HepG2 (cell line): Measurements from ENCODE around the gene SLC28A1. TPM values are rescaled to one million over a fixed set of nuclear protein-coding genes. Genes with fewer than 3 reads are reported as not detected.

Experiments used
- ATAC-seq: fragments of 200-7000 bp; cut with Tn5 transposase; 3 replicates; pipeline ENCODE4 v1.9.1; 2020; ENCODE audit warnings: mild to moderate bottlenecking, moderate library complexity
- BruUV-seq: library from RNA; stranded (reverse); fragments of 400-500 nt; replicated peaks from 2 replicates; lab custom pipeline; 2021; lab: Mats Ljungman, UMichigan
- CTCF ChIA-PET: fragments of 300-600 bp; formaldehyde crosslinking; extraction: SDS; loops from one replicate; lab custom pipeline; 2021; ENCODE audit warnings: low total read pairs, inconsistent platforms, low intra/inter-chr PET ratio; lab: Yijun Ruan, JAX
- POLR2A ChIA-PET: fragments of 350-600 bp; sonication (Branson Sonifier 250); formaldehyde crosslinking; loops from one replicate; lab custom pipeline; 2020; ENCODE audit warnings: antibody characterized with exemption, inconsistent platforms; lab: Yijun Ruan, JAX
- DNase-seq: peaks from one replicate; pipeline ENCODE4 v3.0.0-alpha.2; 2015; ENCODE audit warnings: low spot score
- FAIRE-seq: peaks from 3 replicates; lab custom pipeline; 2011; peaks lifted over from hg19 to GRCh38; lab: Jason Lieb, UNC
- H2AFZ ChIP-seq: one replicate; pipeline ENCODE4 v1.6.1; 2011; ENCODE audit warnings: low read length, inconsistent platforms
- H3K27ac ChIP-seq: fragments of 300-600 bp; 3 replicates; pipeline ENCODE4 v1.8.0; 2011; ENCODE audit warnings: mixed run types, mild to moderate bottlenecking, mixed read lengths, low read length, inconsistent platforms; ENCODE audit not compliant: insufficient read depth; ENCODE audit errors: extremely low read length
- H3K27me3 ChIP-seq, 2 experiments: fragments of 200-600 bp in 1 of 2; 2 replicates in 1 of 2; 3 replicates in 1 of 2; pipeline versions ENCODE4 v1.6.0 to v1.8.0; 2011; ENCODE audit warnings: low read length in 2 of 2, mild to moderate bottlenecking in 2 of 2, moderate library complexity in 2 of 2, inconsistent platforms in 1 of 2; ENCODE audit not compliant: insufficient read depth in 2 of 2, control insufficient read depth in 1 of 2
- H3K36me3 ChIP-seq, 2 experiments: fragments of 200-600 bp in 1 of 2; replicated peaks in 1 of 2; 2 replicates in 1 of 2; 3 replicates in 1 of 2; pipeline versions ENCODE4 v1.5.1 to v1.8.0; 2011; ENCODE audit warnings: low read length in 2 of 2, inconsistent platforms in 1 of 2; ENCODE audit not compliant: insufficient read depth in 2 of 2, control insufficient read depth in 1 of 2
- H3K4me1 ChIP-seq: 2 replicates; pipeline ENCODE4 v1.5.1; 2012; ENCODE audit warnings: low read length, inconsistent platforms; ENCODE audit not compliant: insufficient read depth
- H3K4me2 ChIP-seq: 2 replicates; pipeline ENCODE4 v1.6.0; 2011; ENCODE audit warnings: low read depth, low read length, inconsistent platforms
- H3K4me3 ChIP-seq, 3 experiments: fragments of 200-600 bp in 1 of 3; sonication (generic), shearing (Covaris generic) in 1 of 3; replicated peaks in 1 of 3; 2 replicates each; pipeline ENCODE4 v1.5.1; 2011 to 2016; ENCODE audit warnings: low read length in 3 of 3, inconsistent platforms in 2 of 3, low read depth in 2 of 3, mild to moderate bottlenecking in 2 of 3, control low read depth in 1 of 3, mixed read lengths in 1 of 3; ENCODE audit not compliant: insufficient read depth in 1 of 3
- H3K79me2 ChIP-seq: one replicate; pipeline ENCODE4 v1.6.1; 2011; ENCODE audit warnings: low read length, inconsistent platforms; ENCODE audit not compliant: insufficient read depth
- H3K9ac ChIP-seq: 2 replicates; pipeline ENCODE4 v1.6.0; 2011; ENCODE audit warnings: mild to moderate bottlenecking, low read depth, low read length, inconsistent platforms; ENCODE audit not compliant: insufficient read depth
- H3K9me3 ChIP-seq: 2 replicates; pipeline ENCODE4 v1.5.1; 2012; ENCODE audit warnings: mild to moderate bottlenecking, low read length
- H4K20me1 ChIP-seq: 2 replicates; pipeline ENCODE4 v1.6.0; 2011; ENCODE audit warnings: inconsistent platforms, mild to moderate bottlenecking, low read length, moderate library complexity; ENCODE audit not compliant: insufficient read depth
- BORCS8-MEF2B ChIP-seq: sonication (generic); formaldehyde crosslinking; IDR thresholded peaks from 2 replicates; pipeline ENCODE4 v1.8.0; 2022; ENCODE audit warnings: mild to moderate bottlenecking, missing genetic modification reagents
- DPF2 ChIP-seq: sonication (generic); formaldehyde crosslinking; IDR thresholded peaks from 2 replicates; pipeline ENCODE4 v1.4.0; 2020; ENCODE audit warnings: mild to moderate bottlenecking, low read depth, missing genetic modification reagents, borderline replicate concordance
- KDM4B ChIP-seq: sonication (generic); formaldehyde crosslinking; IDR thresholded peaks from 2 replicates; pipeline ENCODE4 v1.4.0; 2020; ENCODE audit warnings: missing genetic modification reagents
- YY1 ChIP-seq: IDR thresholded peaks from 2 replicates; pipeline ENCODE4 v1.6.1; 2011; ENCODE audit warnings: low read length, low read depth, moderate library complexity, mild to moderate bottlenecking; ENCODE audit not compliant: insufficient read depth, insufficient replicate concordance
- ZNF12 ChIP-seq: sonication (generic); formaldehyde crosslinking; IDR thresholded peaks from 2 replicates; pipeline ENCODE4 v1.5.0; 2020; ENCODE audit warnings: missing genetic modification reagents
- WGBS: methylation state at CpG from one replicate; pipeline ENCODE4 v1.1.6; 2017; ENCODE audit warnings: low lambda C conversion rate; 5-methylcytosine and 5-hydroxymethylcytosine counted together
- in situ Hi-C: cut with HindIII; loops from 2 replicates; pipeline ENCODE4 v1.10.0; 2017; ENCODE audit warnings: low pct_unique_long_range_greater_than_20kb; ENCODE audit not compliant: extremely low pct_ligation_motif_present
- intact Hi-C: fragments of 100-400 bp; cut with micrococcal nuclease; formaldehyde crosslinking; loops from one replicate; pipeline ENCODE4 v1.10.0; 2022; ENCODE audit not compliant: unreplicated experiment
- polyA plus RNA-seq, 8 experiments: library from polyadenylated mRNA; depleted of rRNA in 3 of 8; stranded (reverse) in 7 of 8; unstranded in 1 of 8; fragments of >200 nt; fragmentation: Illumina TruSeq in 4 of 8; extraction: Trizol in 4 of 8; gene quantifications; 2 replicates each; pipeline versions ENCODE4 v1.2.1 to v1.2.3, GENCODE V29; 2011 to 2016; ENCODE audit warnings: low read depth in 4 of 8, missing spikeins in 1 of 8, mixed read lengths in 1 of 8; ENCODE audit not compliant: insufficient read depth in 1 of 8
- total RNA-seq, 5 experiments: library from RNA; depleted of rRNA; stranded (reverse); fragments of >200 nt; fragmentation: Illumina TruSeq; extraction: Trizol; gene quantifications; 2 replicates each; pipeline ENCODE4 v1.2.3, GENCODE V29; 2016; ENCODE audit warnings: low read depth in 1 of 5
- TF ChIP-seq, protein P1 (sequence below): fragments of 450-650 bp; IDR thresholded peaks from 2 replicates; pipeline ENCODE4 v1.6.1; 2016
- TF ChIP-seq, protein P2 (sequence below): sonication (generic); formaldehyde crosslinking; IDR thresholded peaks from 2 replicates; pipeline ENCODE4 v1.4.0; 2020; ENCODE audit warnings: mild to moderate bottlenecking, missing genetic modification reagents

The SLC28A1 gene
- total and polyA plus RNA-seq, 2 of the 13 experiments (the other 11 are each of a cell fraction or from before 2014, with no cell fraction given), result 0.31 to 5.8 TPM

GRCh38 chr15:84951736-84952135 lies 67.3 kb downstream of the SLC28A1 start:
- H3K27me3 ChIP-seq, result peaks cover 0 to 5% of the 10 kb centered on the region in 2 experiments; a peak in 1 of 5 replicates
- H3K27ac ChIP-seq, result no peak overlapping the region
- no peaks in the 10 kb centered on the region for H3K36me3 ChIP-seq
- H4K20me1 ChIP-seq, result no peaks in the 10 kb centered on the region
- ATAC-seq (no peak), FAIRE-seq (no peak), DNase-seq (no peak)
- no peak overlapping the region for H2AFZ ChIP-seq
- no TSS peak for BruUV-seq
- H3K9me3 ChIP-seq, result no peaks in the 10 kb centered on the region
- intact Hi-C loops, result no loop called here
- no peak overlapping the region for H3K9ac ChIP-seq
- ChIA-PET POLR2A (no interaction called here), CTCF (no interaction called here)
- TF ChIP-seq, protein P1, sequence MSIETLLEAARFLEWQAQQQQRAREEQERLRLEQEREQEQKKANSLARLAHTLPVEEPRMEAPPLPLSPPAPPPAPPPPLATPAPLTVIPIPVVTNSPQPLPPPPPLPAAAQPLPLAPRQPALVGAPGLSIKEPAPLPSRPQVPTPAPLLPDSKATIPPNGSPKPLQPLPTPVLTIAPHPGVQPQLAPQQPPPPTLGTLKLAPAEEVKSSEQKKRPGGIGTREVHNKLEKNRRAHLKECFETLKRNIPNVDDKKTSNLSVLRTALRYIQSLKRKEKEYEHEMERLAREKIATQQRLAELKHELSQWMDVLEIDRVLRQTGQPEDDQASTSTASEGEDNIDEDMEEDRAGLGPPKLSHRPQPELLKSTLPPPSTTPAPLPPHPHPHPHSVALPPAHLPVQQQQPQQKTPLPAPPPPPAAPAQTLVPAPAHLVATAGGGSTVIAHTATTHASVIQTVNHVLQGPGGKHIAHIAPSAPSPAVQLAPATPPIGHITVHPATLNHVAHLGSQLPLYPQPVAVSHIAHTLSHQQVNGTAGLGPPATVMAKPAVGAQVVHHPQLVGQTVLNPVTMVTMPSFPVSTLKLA, result no peak
- TF ChIP-seq BORCS8-MEF2B (CRISPR knock-in tag) (no peak), YY1 (no peak), DPF2 (CRISPR knock-in tag) (no peak), ZNF12 (CRISPR knock-in tag) (no peak), KDM4B (CRISPR knock-in tag) (no peak)
- TF ChIP-seq, protein P2, sequence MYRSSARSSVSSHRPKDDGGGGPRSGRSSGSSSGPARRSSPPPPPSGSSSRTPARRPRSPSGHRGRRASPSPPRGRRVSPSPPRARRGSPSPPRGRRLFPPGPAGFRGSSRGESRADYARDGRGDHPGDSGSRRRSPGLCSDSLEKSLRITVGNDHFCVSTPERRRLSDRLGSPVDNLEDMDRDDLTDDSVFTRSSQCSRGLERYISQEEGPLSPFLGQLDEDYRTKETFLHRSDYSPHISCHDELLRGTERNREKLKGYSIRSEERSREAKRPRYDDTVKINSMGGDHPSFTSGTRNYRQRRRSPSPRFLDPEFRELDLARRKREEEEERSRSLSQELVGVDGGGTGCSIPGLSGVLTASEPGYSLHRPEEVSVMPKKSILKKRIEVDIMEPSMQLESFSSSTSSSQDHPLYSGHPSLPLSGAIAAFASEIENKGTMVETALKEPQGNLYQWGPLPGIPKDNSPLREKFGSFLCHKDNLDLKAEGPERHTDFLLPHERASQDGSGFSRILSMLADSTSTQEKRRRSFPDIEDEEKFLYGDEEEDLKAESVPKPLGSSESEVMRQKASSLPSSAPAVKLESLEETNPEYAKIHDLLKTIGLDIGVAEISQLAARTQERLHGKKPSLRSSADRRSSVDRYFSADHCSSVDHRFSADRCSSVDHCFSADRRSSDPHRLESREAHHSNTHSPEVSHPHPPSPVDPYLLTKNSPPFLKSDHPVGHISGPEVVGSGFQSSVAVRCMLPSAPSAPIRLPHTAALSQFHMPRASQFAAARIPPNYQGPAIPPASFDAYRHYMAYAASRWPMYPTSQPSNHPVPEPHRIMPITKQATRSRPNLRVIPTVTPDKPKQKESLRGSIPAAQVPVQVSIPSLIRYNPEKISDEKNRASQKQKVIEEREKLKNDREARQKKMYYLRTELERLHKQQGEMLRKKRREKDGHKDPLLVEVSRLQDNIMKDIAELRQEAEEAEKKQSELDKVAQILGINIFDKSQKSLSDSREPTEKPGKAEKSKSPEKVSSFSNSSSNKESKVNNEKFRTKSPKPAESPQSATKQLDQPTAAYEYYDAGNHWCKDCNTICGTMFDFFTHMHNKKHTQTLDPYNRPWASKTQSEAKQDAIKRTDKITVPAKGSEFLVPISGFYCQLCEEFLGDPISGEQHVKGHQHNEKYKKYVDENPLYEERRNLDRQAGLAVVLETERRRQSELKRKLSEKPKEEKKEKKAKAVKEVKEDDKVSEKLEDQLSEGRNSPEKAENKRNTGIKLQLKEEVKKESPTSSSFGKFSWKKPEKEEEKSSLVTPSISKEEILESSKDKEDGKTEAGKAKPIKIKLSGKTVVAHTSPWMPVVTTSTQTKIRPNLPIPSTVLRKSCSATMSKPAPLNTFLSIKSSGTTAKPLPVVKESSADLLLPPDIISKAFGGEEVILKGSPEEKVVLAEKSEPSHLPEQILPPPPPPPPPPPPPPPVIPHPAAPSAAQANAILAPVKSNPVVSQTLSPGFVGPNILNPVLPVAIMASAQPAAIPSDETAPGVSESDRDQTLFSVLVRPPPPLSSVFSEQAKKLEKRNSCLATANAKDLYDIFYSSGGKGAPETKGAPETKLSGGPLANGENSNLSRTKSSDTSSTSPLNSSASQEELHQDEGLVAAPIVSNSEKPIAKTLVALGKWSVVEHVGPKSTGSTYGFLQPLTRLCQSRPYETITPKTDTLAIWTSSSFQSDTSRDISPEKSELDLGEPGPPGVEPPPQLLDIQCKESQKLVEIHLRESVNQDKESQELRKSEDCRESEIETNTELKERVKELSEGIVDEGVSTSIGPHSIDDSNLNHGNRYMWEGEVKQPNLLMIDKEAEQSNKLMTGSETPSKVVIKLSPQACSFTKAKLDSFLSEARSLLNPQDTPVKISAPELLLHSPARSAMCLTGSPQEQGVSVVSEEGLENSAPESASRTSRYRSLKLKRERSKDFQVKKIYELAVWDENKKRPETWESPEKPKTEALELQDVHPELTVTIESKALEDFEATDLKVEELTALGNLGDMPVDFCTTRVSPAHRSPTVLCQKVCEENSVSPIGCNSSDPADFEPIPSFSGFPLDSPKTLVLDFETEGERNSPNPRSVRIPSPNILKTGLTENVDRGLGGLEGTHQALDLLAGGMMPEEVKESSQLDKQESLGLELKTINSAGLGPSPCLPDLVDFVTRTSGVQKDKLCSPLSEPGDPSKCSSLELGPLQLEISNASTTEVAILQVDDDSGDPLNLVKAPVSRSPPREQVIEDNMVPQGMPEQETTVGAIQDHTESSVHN (CRISPR knock-in tag), result no peak
- peaks cover 53% of the 10 kb centered on the region for H3K4me1 ChIP-seq
- 58% methylated on average over 5 of the region's 5 CpGs for WGBS
- no peak overlapping the region for H3K4me2 ChIP-seq
- in situ Hi-C loops, result loop anchor here (5.0 to 25.0 kb wide), 2 partner anchors 91 to 186 kb away; no protein-coding TSS in a partner anchor
- H3K79me2 ChIP-seq, result no peaks in the 10 kb centered on the region
- no peak overlapping the region for H3K4me3 ChIP-seq
